ENCODE measurements around the gene ARL15.

Gene ARL15

GRCh38 chr5:54115735-54116403, 194.5 kb downstream of the ARL15 start:
- Mint-ChIP-seq H3K27me3 (no peaks in the 10 kb centered on the region), H3K9me3 (ENCODE audit: low read depth) (no peaks in the 10 kb centered on the region), H3K27ac (no peak overlapping the region), H3K36me3 (peaks cover 15% of the 10 kb centered on the region), H3K4me3 (no peak overlapping the region), H3K4me1 (ENCODE audit: low read depth) (no peaks in the 10 kb centered on the region)

- no peaks in the 10 kb centered on the region for H3K9me3 Mint-ChIP-seq (ENCODE audit: low read depth)
- no peak overlapping the region for H3K27ac Mint-ChIP-seq
- no peaks in the 10 kb centered on the region for H3K4me1 Mint-ChIP-seq (ENCODE audit: low read depth)
- no peak overlapping the region for H3K4me3 Mint-ChIP-seq
- H3K36me3 Mint-ChIP-seq = peaks cover 13% of the 10 kb centered on the region
- H3K27me3 Mint-ChIP-seq = no peaks in the 10 kb centered on the region
Observed at GRCh38 chr5:54113060-54113459, 197.3 kb downstream of the ARL15 start.

DNA sequence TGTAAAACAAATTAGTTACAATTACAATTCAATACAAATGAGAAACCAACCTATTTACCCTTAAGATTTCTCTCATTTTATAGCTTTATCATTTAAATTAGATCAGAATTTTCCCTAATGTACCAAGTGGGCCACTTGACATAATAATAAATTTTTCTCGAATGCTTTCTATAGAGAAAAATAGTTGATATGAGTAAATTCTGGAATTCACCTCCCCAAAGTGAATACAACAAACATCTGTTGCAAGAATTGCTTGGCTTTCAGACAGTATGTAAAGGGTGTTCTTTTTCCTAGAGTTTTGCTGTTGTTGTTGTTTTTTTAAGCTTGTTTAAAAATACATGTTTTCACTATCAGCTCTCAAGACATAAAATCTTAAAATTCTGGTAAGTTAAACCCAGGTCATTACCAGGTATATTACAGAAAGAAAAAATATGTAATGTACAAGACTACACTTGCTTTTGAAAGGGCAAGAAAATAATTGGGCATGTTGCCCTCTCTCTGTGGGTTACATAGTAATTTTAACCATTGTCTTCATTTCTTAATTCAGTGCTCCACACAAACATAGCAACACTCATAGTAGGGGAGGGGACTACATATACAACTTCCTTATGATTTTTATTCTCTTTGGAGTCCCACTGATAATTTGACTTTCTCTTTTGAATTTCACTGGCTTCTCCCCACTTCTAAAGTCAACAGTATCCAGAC, 200.6 kb downstream of the ARL15 start:
- Mint-ChIP-seq H3K27ac (no peak overlapping the region), H3K4me3 (no peak overlapping the region), H3K27me3 (no peaks in the 10 kb centered on the region), H3K36me3 (peaks cover 28% of the 10 kb centered on the region), H3K9me3 (ENCODE audit: low read depth) (no peaks in the 10 kb centered on the region), H3K4me1 (ENCODE audit: low read depth) (no peaks in the 10 kb centered on the region)

- no peaks in the 10 kb centered on the region for H3K4me1 Mint-ChIP-seq (ENCODE audit: low read depth)
- H3K27me3 Mint-ChIP-seq = no peaks in the 10 kb centered on the region
- H3K27ac Mint-ChIP-seq = no peak overlapping the region
- no peaks in the 10 kb centered on the region for H3K9me3 Mint-ChIP-seq (ENCODE audit: low read depth)
- H3K36me3 Mint-ChIP-seq = peaks cover 20% of the 10 kb centered on the region
- no peak overlapping the region for H3K4me3 Mint-ChIP-seq
Observed at GRCh38 chr5:54108136-54108535, 202.2 kb downstream of the ARL15 start.

GRCh38 chr5:54103871-54104270, 206.5 kb downstream of the ARL15 start:
- H3K27ac Mint-ChIP-seq = no peak overlapping the region
- H3K9me3 Mint-ChIP-seq (ENCODE audit: low read depth) = no peaks in the 10 kb centered on the region
- H3K4me3 Mint-ChIP-seq = no peak overlapping the region
- H3K36me3 Mint-ChIP-seq = peaks cover 17% of the 10 kb centered on the region
- H3K27me3 Mint-ChIP-seq = no peaks in the 10 kb centered on the region
- H3K4me1 Mint-ChIP-seq (ENCODE audit: low read depth) = no peaks in the 10 kb centered on the region

GRCh38 chr5:54098267-54098666, 212.1 kb downstream of the ARL15 start:
- Mint-ChIP-seq H3K4me1 (ENCODE audit: low read depth) (no peaks in the 10 kb centered on the region), H3K9me3 (ENCODE audit: low read depth) (no peaks in the 10 kb centered on the region), H3K27ac (no peak overlapping the region), H3K36me3 (peaks cover 9% of the 10 kb centered on the region), H3K27me3 (no peaks in the 10 kb centered on the region), H3K4me3 (no peak overlapping the region)

DNA sequence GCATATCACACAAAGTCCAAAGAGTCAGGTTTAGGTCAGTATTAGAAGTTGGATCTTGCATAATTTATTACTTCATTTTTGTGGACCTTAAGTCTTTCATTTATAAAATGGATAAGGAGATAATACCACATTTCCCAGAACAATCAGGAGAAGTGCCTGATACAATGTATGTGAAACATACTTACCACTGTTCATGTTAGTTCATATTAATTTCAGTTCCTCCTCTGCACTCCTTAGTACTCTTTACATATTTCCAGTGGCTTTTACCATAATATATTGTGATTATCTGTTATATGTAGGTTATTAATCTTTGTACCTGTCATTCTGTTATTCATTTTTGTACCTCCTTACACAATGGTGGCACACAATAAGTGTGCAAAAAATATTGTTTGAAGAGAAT, 214.4 kb downstream of the ARL15 start:
- H3K36me3 Mint-ChIP-seq = peaks cover 16% of the 10 kb centered on the region
- no peaks in the 10 kb centered on the region for H3K9me3 Mint-ChIP-seq (ENCODE audit: low read depth)
- no peaks in the 10 kb centered on the region for H3K27me3 Mint-ChIP-seq
- H3K27ac Mint-ChIP-seq = no peak overlapping the region
- no peaks in the 10 kb centered on the region for H3K4me1 Mint-ChIP-seq (ENCODE audit: low read depth)
- H3K4me3 Mint-ChIP-seq = no peak overlapping the region

- peaks cover 18% of the 10 kb centered on the region for H3K36me3 Mint-ChIP-seq
- H3K9me3 Mint-ChIP-seq (ENCODE audit: low read depth) = no peaks in the 10 kb centered on the region
- H3K27ac Mint-ChIP-seq = no peak overlapping the region
- H3K4me3 Mint-ChIP-seq = no peak overlapping the region
- H3K27me3 Mint-ChIP-seq = no peaks in the 10 kb centered on the region
- H3K4me1 Mint-ChIP-seq (ENCODE audit: low read depth) = no peaks in the 10 kb centered on the region
Observed at GRCh38 chr5:54094706-54095105, 215.7 kb downstream of the ARL15 start.

- H3K4me1 Mint-ChIP-seq (ENCODE audit: low read depth) = no peaks in the 10 kb centered on the region
- H3K27ac Mint-ChIP-seq = no peak overlapping the region
- H3K27me3 Mint-ChIP-seq = no peaks in the 10 kb centered on the region
- peaks cover 18% of the 10 kb centered on the region for H3K36me3 Mint-ChIP-seq
- H3K9me3 Mint-ChIP-seq (ENCODE audit: low read depth) = no peaks in the 10 kb centered on the region
- H3K4me3 Mint-ChIP-seq = no peak overlapping the region
Observed at GRCh38 chr5:54093861-54094260, 216.5 kb downstream of the ARL15 start.

GRCh38 chr5:54093081-54093492, 217.3 kb downstream of the ARL15 start:
- H3K27me3 Mint-ChIP-seq = no peaks in the 10 kb centered on the region
- H3K27ac Mint-ChIP-seq = no peak overlapping the region
- H3K9me3 Mint-ChIP-seq (ENCODE audit: low read depth) = no peaks in the 10 kb centered on the region
- no peaks in the 10 kb centered on the region for H3K4me1 Mint-ChIP-seq (ENCODE audit: low read depth)
- H3K4me3 Mint-ChIP-seq = no peak overlapping the region
- peaks cover 21% of the 10 kb centered on the region for H3K36me3 Mint-ChIP-seq

DNA sequence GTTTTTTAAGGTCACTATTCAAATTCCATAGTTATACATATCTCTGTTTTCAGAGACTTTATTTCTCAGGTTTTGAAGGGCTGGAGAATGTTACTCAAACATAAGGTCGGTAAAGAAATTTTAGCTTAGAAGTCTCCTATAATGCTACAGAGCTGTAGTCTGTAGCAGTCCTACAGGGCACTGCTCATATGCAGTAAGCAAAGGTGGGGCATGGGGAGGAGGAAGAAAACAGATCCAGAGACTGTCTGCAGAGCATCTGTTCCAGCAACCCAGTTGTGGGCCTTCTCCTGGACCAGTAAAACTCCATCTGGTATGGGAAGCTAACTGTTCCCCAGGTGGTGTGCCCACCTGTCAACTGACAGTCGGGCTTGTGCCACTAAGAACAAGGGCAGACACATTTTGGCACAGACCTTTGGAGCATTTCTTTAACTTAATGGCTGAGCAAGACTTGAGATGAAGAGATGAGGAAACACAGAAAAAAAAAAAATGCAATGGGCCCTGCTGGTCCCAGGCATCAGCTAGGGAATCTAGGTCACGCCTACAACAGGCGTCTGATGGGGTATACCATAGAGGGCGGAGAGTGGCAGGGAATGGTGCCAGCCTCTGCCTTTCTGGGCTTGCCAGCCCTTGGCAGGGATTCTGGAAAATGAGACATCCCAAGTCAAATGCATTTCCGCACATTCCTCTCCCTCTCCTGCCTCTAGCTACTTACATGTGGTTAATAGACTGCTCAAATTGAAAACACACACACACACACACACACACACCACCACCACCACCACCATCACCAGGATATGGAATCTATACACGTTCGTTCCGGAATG, 218.9 kb downstream of the ARL15 start:
- Mint-ChIP-seq H3K9me3 (ENCODE audit: low read depth) (no peaks in the 10 kb centered on the region), H3K4me3 (no peak overlapping the region), H3K27ac (no peak overlapping the region), H3K4me1 (ENCODE audit: low read depth) (no peaks in the 10 kb centered on the region), H3K36me3 (peaks cover 26% of the 10 kb centered on the region), H3K27me3 (no peaks in the 10 kb centered on the region)

DNA sequence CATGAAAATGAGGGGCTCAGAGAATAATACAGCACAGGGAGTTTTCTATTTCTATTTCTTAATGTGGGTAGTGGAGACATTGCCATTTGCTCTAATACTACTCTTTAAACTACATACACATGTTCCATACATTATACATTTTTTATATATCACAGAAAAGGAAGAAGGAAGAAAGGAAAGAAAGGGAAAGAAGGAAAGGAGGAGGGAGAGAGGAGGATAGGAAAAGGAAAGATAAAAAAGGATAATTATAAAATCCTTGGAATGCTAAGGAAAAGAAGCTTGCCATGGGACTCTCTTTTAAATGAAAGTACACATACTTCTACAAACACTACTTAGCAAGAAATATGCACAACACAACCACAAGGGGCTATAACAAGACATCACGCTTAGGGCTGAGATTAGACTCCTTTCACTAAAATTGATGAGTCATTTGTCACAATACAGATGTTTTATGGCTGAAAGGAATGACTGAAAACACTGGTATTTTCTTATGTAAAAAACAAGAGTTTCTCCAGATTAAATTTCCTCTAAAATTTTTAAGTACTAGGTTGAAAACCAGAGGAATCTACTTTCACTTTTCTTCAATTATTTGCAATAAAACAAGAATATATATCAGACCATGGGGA, 219.8 kb downstream of the ARL15 start:
- peaks cover 24% of the 10 kb centered on the region for H3K36me3 Mint-ChIP-seq
- no peaks in the 10 kb centered on the region for H3K27me3 Mint-ChIP-seq
- no peaks in the 10 kb centered on the region for H3K4me1 Mint-ChIP-seq (ENCODE audit: low read depth)
- H3K27ac Mint-ChIP-seq = no peak overlapping the region
- no peak overlapping the region for H3K4me3 Mint-ChIP-seq
- H3K9me3 Mint-ChIP-seq (ENCODE audit: low read depth) = no peaks in the 10 kb centered on the region

GRCh38 chr5:54088081-54088480, 222.3 kb downstream of the ARL15 start:
- peaks cover 1% of the 10 kb centered on the region for H3K9me3 Mint-ChIP-seq (ENCODE audit: low read depth)
- peaks cover 21% of the 10 kb centered on the region for H3K36me3 Mint-ChIP-seq
- H3K4me1 Mint-ChIP-seq (ENCODE audit: low read depth) = no peaks in the 10 kb centered on the region
- no peak overlapping the region for H3K4me3 Mint-ChIP-seq
- H3K27me3 Mint-ChIP-seq = no peaks in the 10 kb centered on the region
- no peak overlapping the region for H3K27ac Mint-ChIP-seq

DNA sequence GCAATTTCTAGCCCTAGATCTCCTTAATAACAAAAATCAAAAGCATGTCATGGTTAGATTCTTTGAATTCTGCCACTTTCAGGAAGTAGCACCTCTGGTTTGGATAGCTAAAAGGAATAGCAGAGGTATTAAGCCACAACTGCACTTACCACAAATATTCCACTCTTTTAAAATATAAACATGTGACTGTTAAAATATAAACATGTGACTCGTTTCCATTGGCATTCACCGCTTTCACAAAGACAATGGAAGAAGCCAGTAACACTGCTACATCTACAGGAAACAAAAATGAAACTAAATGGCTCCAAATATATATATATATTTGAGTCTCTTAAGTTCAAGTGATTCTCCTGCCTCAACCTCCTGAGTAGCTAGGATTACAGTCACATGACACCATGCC, 222.9 kb downstream of the ARL15 start:
- H3K36me3 Mint-ChIP-seq = peaks cover 19% of the 10 kb centered on the region
- no peak overlapping the region for H3K27ac Mint-ChIP-seq
- no peaks in the 10 kb centered on the region for H3K27me3 Mint-ChIP-seq
- peaks cover 8% of the 10 kb centered on the region for H3K9me3 Mint-ChIP-seq (ENCODE audit: low read depth)
- no peaks in the 10 kb centered on the region for H3K4me1 Mint-ChIP-seq (ENCODE audit: low read depth)
- no peak overlapping the region for H3K4me3 Mint-ChIP-seq

GRCh38 chr5:54086191-54086590, 224.2 kb downstream of the ARL15 start:
- no peaks in the 10 kb centered on the region for H3K4me1 Mint-ChIP-seq (ENCODE audit: low read depth)
- no peak overlapping the region for H3K27ac Mint-ChIP-seq
- H3K9me3 Mint-ChIP-seq (ENCODE audit: low read depth) = peaks cover 8% of the 10 kb centered on the region
- peaks cover 19% of the 10 kb centered on the region for H3K36me3 Mint-ChIP-seq
- H3K4me3 Mint-ChIP-seq = no peak overlapping the region
- no peaks in the 10 kb centered on the region for H3K27me3 Mint-ChIP-seq
